Measurements from ENCODE around the gene BTNL8. TPM values are rescaled to one million over a fixed set of nuclear protein-coding genes. Genes with fewer than 3 reads are reported as not detected.

The BTNL8 gene, protein sequence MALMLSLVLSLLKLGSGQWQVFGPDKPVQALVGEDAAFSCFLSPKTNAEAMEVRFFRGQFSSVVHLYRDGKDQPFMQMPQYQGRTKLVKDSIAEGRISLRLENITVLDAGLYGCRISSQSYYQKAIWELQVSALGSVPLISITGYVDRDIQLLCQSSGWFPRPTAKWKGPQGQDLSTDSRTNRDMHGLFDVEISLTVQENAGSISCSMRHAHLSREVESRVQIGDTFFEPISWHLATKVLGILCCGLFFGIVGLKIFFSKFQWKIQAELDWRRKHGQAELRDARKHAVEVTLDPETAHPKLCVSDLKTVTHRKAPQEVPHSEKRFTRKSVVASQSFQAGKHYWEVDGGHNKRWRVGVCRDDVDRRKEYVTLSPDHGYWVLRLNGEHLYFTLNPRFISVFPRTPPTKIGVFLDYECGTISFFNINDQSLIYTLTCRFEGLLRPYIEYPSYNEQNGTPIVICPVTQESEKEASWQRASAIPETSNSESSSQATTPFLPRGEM
- polyA plus RNA-seq (2013, experiment 1 of 2; ENCODE audit: insufficient read length): not detected
- polyA plus RNA-seq (2013, experiment 2 of 2; ENCODE audit: insufficient read length): not detected

DNA sequence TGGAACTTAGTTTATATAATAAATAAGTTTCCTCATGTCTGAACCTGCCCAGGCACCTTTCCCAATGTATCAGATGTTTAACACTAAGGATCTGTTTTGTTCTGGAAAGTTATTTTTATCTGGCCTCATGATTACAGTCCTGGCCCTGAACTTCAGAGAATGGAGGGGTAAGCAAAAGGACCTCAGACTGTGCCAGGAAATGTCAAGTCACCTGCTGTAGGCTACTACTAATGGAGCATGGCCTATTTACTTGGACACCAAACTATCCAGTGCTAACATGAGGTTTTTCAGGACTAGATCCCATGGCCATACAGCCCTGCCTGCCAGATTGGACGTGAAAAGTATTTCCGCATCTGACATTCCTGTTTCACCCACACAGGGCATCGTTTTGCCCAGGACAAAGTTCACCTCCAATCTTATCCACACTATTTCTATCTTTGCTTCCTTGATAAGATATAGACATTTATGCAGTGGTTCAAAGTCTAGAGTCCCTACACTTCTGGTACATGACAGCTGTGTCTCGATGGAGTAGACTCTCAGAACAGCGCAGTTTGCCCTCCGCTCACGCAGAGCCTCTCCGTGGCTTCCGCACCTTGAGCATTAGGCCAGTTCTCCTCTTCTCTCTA lies at the start of gene BTNL8:
Gene BTNL8, plus strand, starts transcription at position 539 of the 626 bp plus-strand sequence. CDS start 152 bp downstream, outside the sequence.
- DNase-seq: no peak

DNA sequence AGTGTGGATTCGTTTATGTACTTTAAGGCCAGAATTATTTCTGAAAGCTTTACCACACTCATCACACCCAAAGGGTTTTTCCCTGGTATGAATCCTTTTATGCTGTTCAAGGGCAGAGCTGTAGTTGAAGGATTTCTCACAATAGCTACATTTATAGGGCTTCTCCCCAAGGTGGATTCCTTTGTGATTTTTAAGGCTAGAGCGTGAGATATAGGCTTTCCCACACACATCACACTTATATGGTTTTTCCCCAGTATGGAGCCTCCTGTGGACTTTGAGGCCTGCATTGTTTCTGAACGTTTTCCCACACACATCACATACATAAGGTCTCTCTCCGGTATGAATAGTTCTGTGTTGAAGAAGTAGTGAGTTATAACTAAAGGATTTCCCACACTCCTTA lies 49.1 kb upstream of the BTNL8 start:
- DNase-seq: no peak

DNA sequence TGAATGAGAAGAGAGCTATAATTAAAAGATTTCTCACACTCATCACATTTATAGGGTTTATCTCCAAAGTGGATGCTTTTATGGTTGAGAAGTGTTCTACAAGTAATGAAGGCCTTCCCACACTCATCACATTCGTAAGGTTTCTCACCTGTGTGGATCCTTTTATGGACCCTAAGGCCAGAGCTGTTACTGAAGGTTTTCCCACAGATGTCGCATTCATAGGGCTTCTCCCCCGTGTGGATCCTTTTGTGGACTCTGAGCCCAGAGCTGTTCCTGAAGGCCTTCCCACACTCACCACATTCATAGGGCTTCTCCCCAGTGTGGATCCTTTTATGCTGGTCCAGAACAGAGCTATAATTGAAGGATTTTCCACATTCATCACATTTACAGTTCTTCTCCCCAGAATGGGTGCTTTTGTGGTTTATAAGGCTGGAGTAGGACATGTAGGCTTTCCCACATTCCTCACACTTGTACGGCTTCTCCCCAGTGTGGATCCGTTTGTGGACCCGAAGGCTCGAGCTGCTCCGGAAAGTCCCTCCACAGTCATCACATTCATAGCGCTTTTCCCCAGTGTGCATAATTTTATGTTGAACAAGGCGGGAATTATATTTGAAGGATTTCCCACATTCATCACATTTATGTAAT lies 48.4 kb upstream of the BTNL8 start:
- DNase-seq: no peak

DNA sequence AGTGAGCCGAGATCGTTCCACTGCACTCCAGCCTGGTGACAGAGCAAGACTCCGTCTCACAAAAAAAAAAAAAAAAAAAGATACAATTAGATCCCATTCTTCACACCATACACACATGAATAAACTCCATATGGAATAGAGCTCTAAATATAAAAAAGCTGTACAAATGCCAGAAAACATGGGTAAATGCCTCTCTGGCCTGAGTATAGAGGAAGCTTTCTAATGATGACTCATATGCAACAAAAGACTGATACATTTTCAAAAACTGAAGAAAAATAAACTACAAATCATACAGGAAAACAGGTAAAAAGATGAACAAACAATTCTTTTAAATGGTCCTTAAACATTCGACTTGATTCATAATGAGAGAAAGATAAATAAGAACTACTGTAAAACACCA lies 46.5 kb upstream of the BTNL8 start:
- DNase-seq: no peak

DNA sequence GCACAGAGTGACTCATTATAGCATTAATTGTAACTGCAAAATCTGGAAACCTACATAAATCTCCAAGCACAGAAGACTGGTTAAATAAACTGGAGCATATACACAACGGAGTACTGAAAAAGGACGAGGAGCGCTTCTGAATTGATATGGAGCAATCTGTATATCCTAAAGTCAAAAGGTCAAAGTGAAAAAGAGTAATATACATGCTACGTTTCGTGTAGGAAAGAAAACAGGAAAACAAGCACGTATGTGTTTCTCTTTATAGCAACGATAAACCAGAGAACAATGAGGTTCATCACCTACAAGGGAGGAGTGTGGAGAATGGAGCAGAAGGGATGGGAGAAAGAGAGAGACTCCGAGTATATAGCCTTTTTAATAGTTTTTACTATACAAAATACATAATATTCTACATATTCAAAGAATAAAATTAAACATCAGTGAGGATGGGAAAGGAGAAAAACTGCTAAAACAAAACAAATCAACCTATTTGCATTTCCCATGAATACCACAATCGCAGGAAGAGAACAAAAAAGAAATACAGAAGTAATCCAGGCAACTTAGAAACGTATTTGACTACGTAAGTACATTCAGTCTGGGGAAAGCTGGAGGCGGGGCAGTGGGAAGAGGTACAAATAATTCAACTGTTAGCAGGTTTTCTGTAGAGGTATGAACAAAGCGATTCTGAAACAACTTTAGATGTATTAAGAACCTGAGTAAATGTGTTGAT lies 45.7 kb upstream of the BTNL8 start:
- no peak for DNase-seq

DNA sequence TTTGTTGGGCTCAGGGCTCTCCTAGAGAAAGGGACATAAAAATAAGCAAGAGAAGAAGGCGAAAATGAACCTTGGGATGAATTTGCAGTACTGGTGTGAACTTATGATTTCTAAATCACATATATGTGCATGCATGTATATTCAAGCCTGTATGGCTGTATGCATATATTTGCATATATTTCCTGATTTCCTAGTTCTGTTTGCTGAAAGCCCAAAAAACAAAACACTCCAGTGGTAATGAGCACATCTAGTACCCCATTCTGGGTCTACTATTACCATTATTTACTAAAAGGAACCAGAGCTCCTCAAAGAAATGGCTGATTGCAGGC lies 45.1 kb upstream of the BTNL8 start:
- no peak for DNase-seq

DNA sequence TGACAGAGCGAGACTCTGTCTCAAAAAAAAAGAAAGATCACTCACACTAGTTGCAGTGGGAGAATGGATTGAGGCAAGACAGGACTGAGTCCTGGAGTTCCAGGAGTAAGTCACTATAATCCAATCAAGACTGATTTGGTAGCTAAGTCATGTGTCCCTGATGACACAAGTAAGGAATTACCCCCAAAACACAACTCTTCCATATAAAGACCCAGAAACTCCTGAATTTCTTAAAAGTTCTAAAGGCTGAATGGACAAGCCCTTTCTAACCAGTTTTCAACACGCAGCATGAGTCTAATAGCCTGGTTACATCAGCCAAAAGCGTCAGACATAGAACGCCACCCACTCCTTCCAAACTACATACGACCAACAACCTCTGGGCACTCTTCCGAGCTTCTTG lies 40.4 kb upstream of the BTNL8 start:
- DNase-seq: no peak

DNA sequence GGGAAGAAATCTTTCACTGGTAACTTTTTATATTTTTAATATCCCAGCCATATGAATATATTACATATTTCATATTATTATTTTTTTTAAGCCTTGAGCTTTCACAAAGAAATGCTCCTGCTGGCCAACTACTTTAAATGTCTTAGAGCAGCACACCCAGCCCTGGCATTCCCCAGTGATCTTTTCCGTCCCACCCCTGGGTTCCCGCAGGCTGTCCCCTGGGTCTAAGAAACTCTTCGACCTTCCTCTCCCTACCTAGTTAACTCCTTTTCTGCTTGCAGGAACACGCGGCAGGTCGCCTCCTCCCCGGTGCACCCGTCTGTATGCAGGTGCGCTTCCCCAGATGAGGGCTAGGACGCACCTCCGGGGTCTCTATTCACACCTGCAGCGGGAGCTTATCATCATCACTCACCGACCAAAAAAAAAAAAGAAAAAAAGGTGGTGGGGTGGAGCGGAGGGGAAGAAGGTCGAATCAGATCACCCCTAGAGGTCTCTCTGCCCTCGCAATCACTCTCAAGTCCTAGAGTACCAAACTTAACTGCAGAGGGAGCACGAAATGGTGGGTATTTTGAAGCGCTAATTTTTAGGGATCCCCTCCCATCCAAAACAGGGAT lies 38.6 kb upstream of the BTNL8 start:
- peak; percentile 44 for DNase-seq

DNA sequence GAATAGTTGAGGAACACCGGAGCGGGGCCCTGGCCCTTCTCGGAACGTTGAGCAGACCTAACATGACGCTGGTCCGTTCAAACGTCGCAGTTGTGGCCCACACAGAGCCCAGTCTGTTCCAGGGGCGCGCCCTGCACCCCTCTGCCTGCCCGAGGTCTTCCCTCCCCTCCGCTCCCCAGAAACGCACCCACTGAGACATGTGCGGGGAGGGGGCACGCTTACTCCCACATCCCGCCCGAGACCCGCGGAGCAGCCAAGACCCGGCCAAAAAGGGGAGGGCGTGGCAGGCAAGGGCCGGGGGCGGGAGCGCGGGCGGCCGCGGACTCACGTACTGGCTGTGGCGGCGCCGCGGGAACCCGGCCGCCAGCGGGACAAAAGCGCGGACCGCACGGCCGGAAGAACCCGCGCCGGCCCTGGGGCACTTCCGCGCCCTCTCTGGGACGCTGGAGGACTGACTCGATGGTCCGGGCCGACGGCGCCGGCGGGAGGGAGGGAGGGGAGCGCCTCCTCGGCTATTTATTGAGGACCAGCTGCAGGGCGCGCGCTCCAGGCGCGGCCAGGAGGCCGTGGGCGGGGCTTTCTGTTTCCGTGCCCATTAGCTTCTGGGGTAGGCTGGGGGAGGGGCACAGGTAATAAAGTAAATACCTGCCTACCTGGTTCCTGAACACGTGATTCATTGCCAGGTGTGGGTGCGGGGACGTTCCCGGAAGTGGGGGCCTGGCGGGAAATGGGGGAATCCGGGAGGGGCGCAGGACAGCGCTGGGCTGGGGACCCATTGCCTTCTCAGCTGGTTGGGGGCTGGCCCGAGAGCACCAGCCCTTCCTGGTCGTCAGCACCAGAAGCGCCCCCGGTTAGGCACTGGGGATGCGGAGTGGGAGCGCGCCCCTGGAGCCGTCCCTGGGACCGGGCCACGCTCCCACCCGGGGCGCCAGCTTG lies 37.8 kb upstream of the BTNL8 start, which contains the start of gene ZFP62:
Gene ZFP62, minus strand, starts transcription at position 390 of the 936 bp plus-strand sequence. Its CDS starts 57 bp downstream, at position 333.
- DNase-seq: peak; percentile 92

DNA sequence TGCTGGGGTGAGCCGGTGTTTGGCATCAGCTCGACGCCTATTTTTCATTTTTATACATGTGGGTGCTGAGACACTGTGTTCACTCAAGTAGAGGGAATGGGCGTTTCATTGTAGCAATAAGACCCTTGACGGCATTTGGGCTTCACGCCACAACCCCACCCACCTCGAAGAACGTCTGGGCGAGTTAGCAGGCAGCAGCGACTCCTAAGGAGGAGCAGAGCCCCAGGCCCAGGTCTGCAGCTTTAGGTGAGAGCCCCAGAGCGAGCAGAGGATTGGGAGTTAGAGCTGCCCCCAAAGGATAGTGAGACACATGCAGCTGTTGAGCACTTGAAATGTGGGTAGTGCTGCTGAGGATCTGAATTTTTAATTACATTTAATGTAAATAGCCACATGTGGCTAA lies 36.3 kb upstream of the BTNL8 start:
- no peak for DNase-seq

DNA sequence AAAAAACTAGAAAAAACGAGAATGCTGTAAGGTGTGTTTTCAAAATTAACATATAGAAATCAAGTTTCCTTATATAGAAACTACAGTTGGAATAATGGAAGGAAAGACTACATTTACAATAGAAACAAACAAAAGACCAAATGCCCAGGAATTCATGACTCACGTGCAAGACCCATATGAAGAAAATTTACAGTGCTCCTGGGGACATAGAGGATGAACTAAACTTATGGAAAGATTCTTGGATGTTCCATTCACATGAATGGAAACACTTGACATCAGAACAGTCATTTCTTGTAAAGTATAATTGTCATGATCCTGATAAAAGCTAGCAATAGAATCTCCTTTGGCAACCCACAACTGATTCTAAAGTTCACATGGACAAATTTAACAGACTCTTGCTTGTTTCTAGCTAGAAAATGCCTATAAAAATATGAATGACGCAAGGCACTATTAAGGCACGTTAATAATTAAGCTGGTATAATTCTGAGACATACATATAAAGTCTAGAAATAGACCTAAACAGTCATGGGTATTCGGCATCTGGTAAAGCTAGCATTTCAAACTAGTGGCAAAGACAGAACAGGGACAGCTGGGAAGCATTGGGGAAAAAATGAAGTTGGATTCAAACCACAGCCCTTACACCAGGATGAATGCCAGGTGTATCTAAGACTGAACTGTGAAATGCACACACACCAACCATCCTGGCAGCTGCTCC lies 32.8 kb upstream of the BTNL8 start:
- DNase-seq: peak; percentile 16

DNA sequence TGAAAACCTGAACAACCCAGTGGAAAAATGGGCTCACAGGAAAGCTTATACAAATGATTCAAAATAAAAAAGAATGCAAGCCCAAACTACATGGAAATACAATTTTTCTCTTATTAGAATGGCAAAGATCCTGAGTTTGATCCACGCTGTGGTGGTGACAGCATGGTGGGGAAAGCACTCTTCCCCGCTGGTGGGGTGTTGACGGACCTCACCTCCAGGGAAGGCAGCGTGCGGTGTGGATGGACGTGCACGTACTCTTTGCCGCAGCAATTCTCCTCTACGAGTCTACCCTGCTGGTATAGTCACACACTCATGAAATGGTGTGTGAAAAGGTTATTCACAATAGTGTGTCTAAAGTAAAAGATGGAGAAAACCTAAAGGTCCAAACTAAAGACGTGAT lies 32.0 kb upstream of the BTNL8 start:
- no peak for DNase-seq

DNA sequence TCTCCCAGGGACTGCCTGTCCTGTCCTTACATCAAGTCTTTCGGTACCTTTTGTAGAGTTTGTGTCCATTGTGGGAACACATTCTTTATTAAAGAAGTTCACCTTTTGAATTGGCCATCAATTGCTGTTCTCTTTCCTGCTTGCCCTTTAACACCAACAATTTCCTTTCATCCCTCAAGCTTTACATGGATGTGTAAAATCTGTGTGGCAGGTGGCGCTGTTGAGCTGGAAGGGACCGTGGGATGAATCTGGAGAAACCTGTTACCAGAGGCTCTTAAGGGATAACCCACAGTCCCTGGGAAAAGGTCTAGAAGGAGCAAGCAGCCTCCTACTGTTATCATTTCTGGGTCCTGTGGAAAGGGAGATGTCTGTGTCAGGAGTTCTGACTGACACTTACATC lies 30.0 kb upstream of the BTNL8 start:
- DNase-seq: peak; percentile 63

DNA sequence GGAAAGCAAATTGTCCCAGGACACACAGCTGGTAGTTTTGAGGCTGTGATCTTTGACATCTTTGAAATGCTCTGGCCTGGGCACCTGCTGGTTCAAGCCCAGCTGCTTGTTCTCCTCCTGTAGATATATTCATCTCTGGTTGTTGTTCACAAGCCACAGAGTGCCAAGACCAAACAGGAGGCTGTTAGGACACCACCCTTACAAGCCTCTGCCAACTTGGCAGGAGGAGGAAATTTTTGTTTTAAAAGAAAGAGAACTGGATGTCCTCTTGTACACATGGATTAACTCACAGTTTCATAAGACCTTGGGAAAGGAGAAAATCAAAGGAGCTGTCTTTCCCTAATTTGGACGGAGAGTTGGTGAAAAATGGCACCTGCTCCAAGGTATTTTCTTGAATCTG lies 29.4 kb upstream of the BTNL8 start:
- DNase-seq: no peak

DNA sequence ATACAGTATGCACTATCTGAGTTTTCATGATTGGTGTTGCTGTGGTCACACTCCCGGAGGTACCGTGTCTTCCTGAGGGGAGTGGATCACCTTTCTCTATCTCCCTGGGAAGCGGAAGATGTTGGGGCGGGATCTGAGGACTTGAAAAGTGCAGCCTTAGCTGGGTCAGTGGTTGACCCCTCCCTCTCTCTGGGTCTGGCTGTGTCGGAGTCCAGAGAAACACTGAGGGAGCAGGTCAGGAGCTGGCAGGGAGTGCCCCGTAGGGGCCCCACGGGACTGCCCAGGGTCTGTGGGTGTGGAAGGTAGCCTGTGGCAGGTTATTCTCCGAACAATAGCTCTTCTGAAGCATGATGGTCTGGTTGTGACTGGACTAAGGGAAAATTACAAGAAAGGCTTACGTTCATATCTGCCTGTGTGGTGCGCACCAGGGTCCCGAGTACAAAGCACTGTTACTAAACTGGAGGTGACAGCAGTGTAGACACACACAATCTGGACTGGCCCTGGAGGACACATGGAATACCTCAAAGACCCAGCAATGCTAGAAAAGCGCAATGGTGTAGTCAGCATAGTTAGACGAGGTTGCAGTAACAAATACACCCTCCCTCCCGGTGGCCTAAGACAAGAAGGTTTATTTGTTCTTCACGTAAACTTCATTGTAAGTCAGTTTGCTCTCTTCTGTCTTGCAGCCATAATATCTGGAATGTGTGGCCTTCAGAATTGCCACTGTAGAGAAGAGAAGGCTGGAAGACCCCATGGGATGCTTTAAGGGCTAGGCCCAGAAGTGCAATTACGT lies 28.5 kb upstream of the BTNL8 start:
- no peak for DNase-seq

DNA sequence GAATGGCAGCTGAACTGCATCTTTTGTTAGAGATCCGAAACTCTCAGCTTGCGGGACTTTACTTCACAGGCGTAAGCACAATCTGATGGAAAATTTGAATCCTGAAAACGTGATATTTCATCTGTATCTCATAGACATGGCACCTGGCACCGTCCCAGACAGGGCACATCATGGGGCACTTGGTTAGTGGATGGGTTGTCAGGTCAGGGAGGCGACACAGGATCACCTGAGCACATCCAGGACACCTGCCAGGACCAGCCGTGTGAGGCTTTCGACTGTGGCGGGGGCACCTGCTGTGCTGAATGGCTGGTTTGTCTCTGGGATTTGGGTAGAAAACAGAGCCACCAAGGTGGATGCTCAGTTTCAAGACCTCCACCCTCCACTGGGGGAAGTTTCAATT lies 26.5 kb upstream of the BTNL8 start:
- DNase-seq: no peak

DNA sequence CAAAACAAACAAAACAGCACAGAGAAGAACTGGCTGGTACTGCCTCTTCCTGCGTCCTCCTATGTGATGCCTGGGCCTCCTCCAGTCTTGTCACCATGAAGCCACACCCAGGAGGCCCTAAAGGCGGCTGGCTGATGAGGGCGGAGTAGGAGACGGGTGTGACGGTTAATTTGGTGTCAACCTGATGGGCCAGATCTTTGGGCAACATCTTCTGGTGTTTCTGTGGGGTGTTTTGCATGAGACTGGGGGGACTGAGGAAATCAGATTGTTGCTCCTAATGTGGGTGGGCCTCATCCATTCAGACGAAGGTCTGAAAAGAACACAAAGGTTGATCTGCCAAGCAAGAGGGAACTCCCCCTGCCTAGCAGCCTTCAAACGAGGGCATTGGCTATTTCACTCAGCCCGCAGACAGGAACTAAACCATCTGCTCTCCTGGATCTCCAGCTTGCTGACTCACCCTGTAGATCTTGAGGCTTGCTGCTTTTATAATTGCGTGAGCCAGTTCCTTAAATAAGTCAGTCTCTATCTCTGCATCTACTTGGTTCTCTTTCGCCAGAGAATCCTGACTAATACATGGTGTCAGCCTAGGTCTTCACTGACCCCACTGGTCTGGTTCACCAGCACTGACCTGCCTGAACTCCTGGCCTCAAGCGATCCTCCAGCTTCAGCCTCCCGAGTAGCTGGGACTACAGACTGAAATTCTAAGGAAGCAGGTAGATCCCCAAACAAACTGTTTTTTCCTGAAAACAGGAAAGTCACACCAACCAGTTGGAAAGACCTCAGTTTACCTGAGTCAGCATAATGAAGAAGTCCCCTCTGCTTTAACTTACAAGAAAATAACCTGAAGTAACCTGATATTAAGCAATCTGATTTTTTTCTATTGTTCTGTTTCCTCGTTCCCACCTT lies 25.1 kb upstream of the BTNL8 start:
- no peak for DNase-seq

DNA sequence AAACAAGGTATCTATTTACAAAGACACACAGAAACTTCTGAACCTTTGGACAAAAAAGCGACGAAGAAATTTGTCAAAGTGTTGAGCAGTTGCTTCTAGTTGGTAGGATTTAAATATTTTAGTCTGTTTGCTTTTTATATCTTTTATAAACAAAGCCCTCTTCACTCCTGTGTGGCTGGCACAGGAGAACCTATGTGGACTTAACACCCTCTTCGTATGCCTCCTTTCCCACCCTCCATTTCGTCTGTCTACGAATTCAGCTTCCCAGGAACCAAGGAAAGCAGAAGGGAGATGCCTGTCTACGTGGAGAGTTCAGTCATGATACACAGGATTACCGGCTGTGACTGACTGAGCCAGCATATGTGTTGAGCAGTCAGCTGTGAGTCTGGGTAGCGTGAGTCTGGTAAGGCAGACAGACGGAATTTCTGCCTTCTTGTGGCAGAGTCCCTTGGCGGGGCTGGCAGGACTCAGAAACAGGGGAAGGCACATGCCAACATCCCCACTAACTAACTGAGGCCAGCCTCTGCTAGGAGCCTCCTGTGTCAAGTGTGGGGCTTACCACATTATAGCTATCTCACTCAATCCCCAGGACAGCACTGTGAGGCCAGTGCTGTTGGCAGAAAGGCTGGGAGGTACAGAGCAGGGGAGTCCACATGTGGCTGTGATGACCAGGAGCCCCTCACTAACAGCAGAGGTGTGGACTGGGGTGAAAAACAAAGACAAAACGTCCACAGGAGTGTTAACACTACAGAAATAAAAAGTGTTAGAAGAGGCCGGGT lies 24.0 kb upstream of the BTNL8 start:
- DNase-seq: no peak

Measured in fibroblast of skin of scalp (primary cell).